ENCODE data around the gene MRPS34.

The MRPS34 gene

DNA sequence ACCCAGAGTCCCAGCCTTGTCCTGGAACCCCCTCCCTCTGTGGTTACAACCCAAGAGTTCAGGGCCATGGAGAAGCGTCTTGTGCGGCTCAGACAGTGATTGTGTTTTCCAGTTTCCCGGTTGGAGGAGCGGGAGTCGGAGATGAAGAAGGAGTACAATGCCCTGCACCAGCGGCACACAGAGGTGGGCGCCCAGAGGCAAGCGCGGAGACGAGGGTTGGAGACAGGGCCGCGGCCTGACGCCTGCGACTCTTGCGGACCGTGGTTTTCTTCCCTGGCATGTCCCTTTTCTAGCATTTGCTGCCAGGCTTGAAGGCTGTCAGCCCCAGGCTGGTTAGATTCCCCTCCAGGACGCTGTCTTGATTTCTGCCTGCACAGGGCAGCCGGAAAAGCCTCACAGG, 43.9 kb downstream of the MRPS34 start:
- POLR2A ChIA-PET: no interaction called here
- CTCF ChIA-PET: interaction anchor here (0.6 kb wide), 1 partner anchor 20 kb away, joined by 3 read pairs; no protein-coding TSS in a partner anchor
- Histone ChIP-seq H3K27ac (ENCODE audit: extremely low read depth, low read depth, low read length) (no peak overlapping the region), H3K36me3 (ENCODE audit: control insufficient read depth in 2 of 2, insufficient read depth in 1 of 2, low read length in 2 of 2) (peaks cover 6 to 81% of the 10 kb centered on the region in 2 experiments; a peak in 2 of 3 replicates), H3K4me1 (ENCODE audit: control insufficient read depth, insufficient read depth, low read length) (no peaks in the 10 kb centered on the region), H3K9me3 (ENCODE audit: control insufficient read depth, insufficient read depth, low read depth, low read length) (no peaks in the 10 kb centered on the region), H3K4me3 (ENCODE audit: low read depth, low read length) (no peak overlapping the region)
- TF ChIP-seq ZNF768 (tag by site-specific recombination; IDR thresholded peaks at IDR 0.05) (no peak), ZNF660 (tag by site-specific recombination; IDR thresholded peaks at IDR 0.05) (no peak)

DNA sequence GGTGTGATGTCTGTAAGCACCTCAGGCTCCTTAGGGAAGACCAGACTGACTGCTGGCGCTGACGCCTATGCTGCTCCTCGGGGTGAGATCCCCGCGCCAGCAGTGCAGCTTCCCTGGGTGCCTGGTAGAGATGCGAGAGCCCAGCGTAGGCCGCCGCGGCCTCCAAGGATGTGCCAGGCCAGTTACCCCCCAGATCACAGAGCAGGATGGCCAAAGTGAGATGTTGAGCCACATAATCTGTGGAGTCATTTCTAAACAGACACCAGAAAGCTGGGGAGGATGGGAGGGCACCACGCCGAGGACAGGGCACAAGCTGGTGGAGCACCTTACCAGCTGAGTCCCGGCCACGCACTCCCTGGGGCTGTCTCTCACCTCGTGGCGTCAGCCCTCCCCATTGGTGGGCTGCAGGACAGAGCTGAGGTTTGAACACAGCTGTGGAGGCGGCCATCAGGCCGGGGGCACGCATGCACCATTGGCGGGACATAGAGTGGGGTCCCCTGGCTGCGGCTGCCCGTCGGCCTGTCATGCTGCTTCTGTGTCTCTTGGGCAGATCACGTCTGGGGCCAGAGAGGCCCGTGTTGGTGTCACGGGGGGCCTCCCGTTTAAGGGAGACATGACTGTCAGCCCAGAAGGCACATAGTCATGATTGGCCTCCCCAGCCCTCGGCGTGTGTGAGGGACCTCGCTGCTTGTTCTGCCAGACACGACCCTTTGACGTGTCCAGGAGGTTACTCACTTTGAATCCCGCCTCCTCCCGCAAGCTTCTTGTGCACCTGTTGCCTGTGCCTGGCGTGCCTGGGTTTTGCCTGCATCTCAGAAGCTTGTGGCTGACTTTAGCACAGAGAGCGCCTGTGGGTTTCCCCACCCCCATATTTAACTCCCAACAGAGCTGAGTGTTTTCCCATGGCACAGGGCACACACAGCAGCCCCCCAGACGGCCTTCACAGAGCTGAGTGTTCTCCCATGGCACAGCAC, 45.0 kb downstream of the MRPS34 start:
- Histone ChIP-seq H3K36me3 (ENCODE audit: control insufficient read depth in 2 of 2, insufficient read depth in 1 of 2, low read length in 2 of 2) (peaks cover 6 to 70% of the 10 kb centered on the region in 2 experiments; a peak in 2 of 3 replicates), H3K4me1 (ENCODE audit: control insufficient read depth, insufficient read depth, low read length) (no peaks in the 10 kb centered on the region), H3K4me3 (ENCODE audit: low read depth, low read length) (no peak overlapping the region), H3K27ac (ENCODE audit: extremely low read depth, low read depth, low read length) (no peak overlapping the region), H3K9me3 (ENCODE audit: control insufficient read depth, insufficient read depth, low read depth, low read length) (no peaks in the 10 kb centered on the region)
- TF ChIP-seq ZBTB8A (tag by site-specific recombination; IDR thresholded peaks at IDR 0.05) (no peak), SCRT2 (tag by site-specific recombination; IDR thresholded peaks at IDR 0.05) (peak; percentile 76), SCRT1 (tag by site-specific recombination; IDR thresholded peaks at IDR 0.05; ENCODE audit: borderline replicate concordance) (peak; percentile 37; the same call in 1 of the 2 replicates), SP2 (tag by site-specific recombination; IDR thresholded peaks at IDR 0.05) (no peak)
- CTCF ChIA-PET: no interaction called here
- POLR2A ChIA-PET: no interaction called here

DNA sequence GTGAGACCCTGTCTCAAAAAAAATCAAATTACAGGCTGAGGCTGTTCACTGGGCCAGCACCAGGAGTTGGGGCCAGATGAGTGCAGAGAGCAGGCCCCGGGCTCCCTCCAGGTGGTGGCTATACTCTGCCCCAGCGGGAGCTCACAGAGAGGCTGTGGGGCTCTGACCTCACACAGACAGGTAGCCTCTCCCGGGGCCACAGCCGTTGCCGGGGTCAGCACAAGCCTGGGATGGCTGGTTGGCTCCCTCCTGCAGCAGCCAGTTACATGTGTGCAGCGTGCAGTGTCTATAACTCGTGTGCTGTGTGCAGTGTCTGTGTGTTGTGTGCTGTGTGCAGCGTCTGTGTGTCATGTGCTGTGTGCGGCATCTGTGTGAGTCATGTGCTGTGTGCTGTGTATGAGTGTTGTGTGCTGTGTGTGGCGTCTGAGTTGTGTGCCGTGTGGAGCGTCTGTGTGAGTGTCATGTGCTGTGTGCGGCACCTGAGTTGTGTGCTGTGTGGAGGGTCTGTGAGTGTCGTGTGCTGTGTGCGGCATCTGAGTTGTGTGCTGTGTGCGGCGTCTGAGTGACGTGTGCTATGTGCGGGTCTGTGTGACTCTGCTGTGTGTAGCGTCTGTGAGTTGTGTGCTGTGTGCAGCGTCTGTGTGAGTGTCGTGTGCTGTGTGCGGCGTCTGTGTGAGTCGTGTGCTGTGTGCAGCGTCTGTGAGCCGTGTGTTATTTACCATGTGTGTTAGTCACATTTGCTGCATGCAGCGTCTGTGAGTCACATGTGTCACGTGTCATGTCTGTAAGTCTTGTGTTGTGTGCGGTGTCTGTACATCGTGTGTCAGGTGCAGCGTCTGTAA, 46.1 kb downstream of the MRPS34 start:
- TF ChIP-seq YY1 (tag by site-specific recombination; IDR thresholded peaks at IDR 0.05): no peak
- TF ChIP-seq GLI4 (tag by site-specific recombination; IDR thresholded peaks at IDR 0.05): no peak
- no peak for TF ChIP-seq ZNF600 (tag by site-specific recombination; IDR thresholded peaks at IDR 0.05)
- TF ChIP-seq, protein P1, sequence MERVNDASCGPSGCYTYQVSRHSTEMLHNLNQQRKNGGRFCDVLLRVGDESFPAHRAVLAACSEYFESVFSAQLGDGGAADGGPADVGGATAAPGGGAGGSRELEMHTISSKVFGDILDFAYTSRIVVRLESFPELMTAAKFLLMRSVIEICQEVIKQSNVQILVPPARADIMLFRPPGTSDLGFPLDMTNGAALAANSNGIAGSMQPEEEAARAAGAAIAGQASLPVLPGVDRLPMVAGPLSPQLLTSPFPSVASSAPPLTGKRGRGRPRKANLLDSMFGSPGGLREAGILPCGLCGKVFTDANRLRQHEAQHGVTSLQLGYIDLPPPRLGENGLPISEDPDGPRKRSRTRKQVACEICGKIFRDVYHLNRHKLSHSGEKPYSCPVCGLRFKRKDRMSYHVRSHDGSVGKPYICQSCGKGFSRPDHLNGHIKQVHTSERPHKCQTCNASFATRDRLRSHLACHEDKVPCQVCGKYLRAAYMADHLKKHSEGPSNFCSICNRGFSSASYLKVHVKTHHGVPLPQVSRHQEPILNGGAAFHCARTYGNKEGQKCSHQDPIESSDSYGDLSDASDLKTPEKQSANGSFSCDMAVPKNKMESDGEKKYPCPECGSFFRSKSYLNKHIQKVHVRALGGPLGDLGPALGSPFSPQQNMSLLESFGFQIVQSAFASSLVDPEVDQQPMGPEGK (tag by site-specific recombination; IDR thresholded peaks at IDR 0.05): no peak
- H3K4me3 ChIP-seq (ENCODE audit: low read depth, low read length): no peak overlapping the region
- H3K9me3 ChIP-seq (ENCODE audit: control insufficient read depth, insufficient read depth, low read depth, low read length): no peaks in the 10 kb centered on the region
- POLR2A ChIA-PET: no interaction called here
- CTCF ChIA-PET: interaction anchor here (1.0 kb wide), 1 partner anchor 22 kb away, joined by 3 read pairs; no protein-coding TSS in a partner anchor
- H3K4me1 ChIP-seq (ENCODE audit: control insufficient read depth, insufficient read depth, low read length): no peaks in the 10 kb centered on the region
- peaks cover 6 to 59% of the 10 kb centered on the region in 2 experiments; a peak in 2 of 3 replicates for H3K36me3 ChIP-seq (ENCODE audit: control insufficient read depth in 2 of 2, insufficient read depth in 1 of 2, low read length in 2 of 2)
- H3K27ac ChIP-seq (ENCODE audit: extremely low read depth, low read depth, low read length): no peak overlapping the region

DNA sequence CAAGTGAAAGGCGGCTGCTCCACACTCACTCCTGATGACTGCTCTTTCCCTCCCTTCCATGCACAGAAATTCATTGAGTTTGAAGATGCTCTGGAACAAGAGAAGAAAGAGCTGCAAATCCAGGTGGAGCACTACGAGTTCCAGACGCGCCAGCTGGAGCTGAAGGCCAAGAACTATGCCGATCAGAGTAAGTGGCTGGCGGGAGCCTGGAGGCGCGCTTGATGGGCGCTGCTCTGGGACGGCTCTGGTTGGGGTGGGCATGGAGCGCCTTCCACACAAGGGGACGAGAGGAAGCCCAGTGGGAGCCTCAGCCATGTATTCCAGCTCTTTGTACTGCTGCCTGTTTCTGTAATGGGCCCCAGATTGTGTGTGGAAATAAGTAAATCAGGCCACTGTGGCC, 48.4 kb downstream of the MRPS34 start:
- no peak overlapping the region for H3K4me3 ChIP-seq (ENCODE audit: low read depth, low read length)
- ChIA-PET POLR2A (interaction anchor here (1.3 kb wide), 1 partner anchor 114 kb away, joined by 3 read pairs; no protein-coding TSS in a partner anchor), CTCF (interaction anchor here (0.6 to 2.0 kb wide), 3 partner anchors 8 to 346 kb away, joined by 3 to 6 read pairs (median 5); no protein-coding TSS in a partner anchor)
- no peaks in the 10 kb centered on the region for H3K9me3 ChIP-seq (ENCODE audit: control insufficient read depth, insufficient read depth, low read depth, low read length)
- TF ChIP-seq, protein P2, sequence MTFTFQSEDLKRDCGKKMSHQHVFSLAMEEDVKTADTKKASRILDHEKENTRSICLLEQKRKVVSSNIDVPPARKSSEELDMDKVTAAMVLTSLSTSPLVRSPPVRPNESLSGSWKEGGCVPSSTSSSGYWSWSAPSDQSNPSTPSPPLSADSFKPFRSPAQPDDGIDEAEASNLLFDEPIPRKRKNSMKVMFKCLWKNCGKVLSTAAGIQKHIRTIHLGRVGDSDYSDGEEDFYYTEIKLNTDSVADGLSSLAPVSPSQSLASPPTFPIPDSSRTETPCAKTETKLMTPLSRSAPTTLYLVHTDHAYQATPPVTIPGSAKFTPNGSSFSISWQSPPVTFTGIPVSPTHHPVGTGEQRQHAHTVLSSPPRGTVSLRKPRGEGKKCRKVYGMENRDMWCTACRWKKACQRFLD (tag by site-specific recombination; IDR thresholded peaks at IDR 0.05): no peak
- no peak for TF ChIP-seq MZF1 (tag by site-specific recombination; IDR thresholded peaks at IDR 0.05; ENCODE audit: borderline replicate concordance)
- no peak for TF ChIP-seq ZNF843 (tag by site-specific recombination; IDR thresholded peaks at IDR 0.05)
- no peak overlapping the region for H3K27ac ChIP-seq (ENCODE audit: extremely low read depth, low read depth, low read length)
- peaks cover 0 to 45% of the 10 kb centered on the region in 2 experiments; a peak in 2 of 3 replicates for H3K36me3 ChIP-seq (ENCODE audit: control insufficient read depth in 2 of 2, insufficient read depth in 1 of 2, low read length in 2 of 2)
- peaks cover 3% of the 10 kb centered on the region for H3K4me1 ChIP-seq (ENCODE audit: control insufficient read depth, insufficient read depth, low read length)
